NCI-H2227 (cell line): ENCODE measurements around the gene DUSP6.
A peak's percentile ranks its signal among the peaks of the same experiment; 100 is the strongest.

Experiments
- DNase-seq: peaks from one replicate; lab custom pipeline; 2025; ENCODE audit not compliant: unreplicated experiment; lab: John Stamatoyannopoulos, UW

DUSP6 gene

GRCh38 chr12:89334548-89335169, 17.6 kb downstream of the DUSP6 start:
- DNase-seq, result no peak

DNA sequence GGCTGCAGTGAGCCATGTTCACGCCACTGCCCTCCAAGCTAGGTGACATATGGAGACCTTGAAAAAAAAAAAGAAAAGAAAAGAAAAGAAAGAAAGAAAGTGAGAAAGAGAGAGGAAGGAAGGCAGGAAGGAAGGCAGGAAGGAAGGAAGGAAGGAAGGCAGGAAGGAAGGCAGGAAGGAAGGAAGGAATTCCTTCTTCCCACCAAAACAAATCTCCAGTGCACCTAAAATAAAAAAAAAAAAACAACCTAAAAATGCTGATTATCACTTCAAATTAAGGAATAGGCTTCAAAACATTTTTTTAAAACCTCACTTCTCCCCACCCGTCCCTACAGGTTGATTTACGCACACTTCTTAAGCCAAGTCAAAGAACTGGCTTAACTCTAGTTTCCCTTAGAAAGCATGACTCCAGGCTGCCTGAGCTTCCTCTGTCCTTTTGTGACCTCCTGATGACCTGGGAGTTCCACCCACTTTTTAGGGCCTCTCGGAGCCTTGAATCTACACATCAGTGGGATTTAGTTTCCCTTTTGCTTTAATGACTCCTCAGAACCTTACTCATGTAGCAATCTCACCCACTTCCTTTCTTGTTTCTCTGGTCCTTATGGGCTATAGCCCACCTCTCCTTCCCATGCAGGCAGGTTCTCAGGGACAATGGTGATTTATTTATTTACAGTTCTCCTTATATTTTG, 18.6 kb downstream of the DUSP6 start:
- DNase-seq, result no peak

GRCh38 chr12:89328151-89329030, 23.9 kb downstream of the DUSP6 start:
- peak; percentile 25 for DNase-seq

DNA sequence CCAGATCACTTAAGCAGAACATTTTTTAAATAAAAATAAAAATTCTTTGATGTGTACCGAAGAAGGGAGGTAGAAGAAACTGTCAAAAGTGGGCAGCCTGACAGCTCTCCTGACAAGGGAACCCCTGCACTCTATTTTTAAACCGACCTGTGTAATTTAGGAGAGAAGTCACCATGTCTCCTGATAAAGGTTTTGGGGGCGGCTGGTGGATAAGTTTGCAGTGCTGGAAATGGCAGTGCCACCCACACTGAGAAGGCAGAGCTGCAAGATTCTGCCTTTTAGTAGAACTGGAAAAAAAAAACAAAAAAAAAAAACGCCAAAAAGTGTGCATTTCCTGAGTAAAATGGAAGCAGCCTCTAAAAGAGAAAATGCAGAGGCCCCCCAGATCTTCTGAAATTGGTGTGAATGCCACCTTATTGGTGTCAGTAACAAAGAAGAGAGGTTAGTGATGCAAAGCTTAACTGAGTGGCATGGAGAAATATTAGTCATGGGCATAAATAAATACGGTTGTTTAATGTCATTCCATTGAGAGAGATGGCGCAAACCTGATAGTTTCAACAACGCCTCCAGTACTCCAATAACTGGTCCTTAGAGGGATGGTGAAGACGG, 24.7 kb downstream of the DUSP6 start:
- DNase-seq, result no peak

DNA sequence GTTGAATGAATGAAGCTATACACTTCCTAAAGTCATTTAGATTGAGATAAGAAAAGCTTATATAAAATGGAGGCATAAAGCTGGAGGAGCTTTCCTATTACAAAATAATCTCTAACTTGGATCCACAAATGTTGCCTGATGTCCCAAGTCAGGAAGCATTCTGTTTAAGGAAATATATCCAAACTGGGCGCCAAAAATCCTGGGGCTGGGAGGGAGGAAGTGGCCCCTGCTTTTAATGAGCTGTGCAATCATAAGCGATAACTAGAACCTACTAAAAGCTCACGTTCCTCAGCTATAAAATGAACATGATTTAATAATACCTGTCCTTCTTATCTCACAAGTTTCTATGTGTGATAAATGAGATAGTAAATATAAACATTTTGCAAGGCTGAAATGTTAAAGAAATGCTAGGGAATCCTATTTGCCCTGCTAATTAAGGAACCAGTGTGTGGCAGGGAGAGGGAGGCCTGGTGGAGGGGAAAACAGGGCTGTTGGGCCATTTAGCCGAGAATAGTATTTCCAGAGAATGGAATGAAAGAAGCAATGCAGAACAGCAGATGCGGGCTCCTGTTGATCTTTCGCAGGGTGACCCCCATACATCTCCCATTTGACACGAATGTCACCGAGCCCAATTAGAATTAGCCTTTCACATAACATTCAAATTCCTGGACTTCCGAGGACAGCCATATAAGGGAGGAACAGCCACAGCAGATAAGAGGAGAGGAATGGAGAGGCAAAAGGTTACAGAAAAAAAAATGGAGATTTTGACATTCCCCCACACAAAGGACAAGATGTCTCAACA, 25.9 kb downstream of the DUSP6 start:
- DNase-seq, result no peak

DNA sequence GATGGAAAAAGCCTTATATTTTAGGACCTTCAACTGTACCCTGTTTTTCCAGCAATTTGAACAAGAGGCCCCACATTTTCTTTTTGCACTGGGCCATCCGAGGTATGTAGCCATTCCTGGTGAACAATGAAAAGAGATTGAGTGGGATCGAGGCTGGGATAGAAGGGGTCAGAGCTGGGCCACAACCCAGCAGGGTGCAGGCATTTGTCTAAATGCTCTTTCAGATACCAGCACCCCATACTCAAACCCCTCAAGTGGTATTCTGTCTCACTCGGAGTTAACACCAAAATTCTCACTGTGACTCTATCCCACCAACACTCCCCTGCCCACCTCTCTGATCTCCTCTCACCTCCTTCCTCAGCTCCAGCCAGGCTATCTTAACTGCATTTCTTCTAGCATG, 26.8 kb downstream of the DUSP6 start:
- no peak for DNase-seq

- no peak for DNase-seq
Measured at GRCh38 chr12:89324437-89324836, 27.9 kb downstream of the DUSP6 start.

DNA sequence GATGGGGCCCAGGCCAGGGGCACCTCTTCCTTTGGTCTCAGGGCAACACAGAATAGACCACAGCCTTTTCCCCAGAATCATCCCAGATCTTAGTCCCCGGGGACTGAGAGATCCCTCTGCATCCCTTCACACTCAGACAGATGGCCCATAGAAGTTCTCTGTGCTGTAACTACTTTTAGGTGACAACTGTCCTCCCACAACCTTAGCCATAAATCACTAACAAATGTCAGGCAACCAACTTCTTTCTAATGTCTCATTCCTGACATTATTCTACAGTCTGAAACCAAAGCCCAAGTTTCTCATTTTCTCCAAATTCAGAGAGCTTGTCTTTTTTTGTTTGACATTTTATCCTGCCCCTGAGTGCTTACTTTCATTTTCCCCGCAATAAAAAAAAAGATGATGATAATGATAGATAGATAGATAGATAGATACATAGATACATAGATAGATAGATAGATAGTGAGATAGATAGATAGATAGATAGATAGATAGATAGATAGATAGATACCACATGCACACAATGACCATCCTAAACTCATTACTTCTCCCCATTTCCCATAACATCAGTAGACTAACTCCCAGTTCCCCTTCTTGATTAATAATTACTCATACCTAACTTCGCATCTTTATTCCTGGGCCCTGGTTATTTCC, 28.6 kb downstream of the DUSP6 start:
- no peak for DNase-seq

DNA sequence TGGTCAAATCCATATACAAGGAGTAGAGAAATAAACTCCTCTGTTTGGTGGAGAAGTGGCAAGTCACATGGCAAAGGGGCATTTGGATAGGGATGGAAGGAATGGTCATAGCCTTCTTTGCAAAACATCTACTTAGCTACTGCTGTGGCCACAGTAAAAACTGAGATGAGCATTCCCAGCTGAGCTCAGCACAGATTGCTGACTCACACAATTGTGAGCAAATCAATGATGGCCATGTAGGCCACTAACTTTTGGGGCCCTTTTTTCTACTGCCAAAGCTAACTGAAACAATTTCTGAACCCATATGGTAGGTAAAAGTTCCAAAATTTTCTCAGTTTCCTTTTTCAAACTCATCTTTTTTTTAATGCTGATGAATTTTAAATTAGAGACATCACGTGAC, 31.6 kb downstream of the DUSP6 start:
- DNase-seq, result no peak

GRCh38 chr12:89319606-89320005, 32.7 kb downstream of the DUSP6 start:
- no peak for DNase-seq

DNA sequence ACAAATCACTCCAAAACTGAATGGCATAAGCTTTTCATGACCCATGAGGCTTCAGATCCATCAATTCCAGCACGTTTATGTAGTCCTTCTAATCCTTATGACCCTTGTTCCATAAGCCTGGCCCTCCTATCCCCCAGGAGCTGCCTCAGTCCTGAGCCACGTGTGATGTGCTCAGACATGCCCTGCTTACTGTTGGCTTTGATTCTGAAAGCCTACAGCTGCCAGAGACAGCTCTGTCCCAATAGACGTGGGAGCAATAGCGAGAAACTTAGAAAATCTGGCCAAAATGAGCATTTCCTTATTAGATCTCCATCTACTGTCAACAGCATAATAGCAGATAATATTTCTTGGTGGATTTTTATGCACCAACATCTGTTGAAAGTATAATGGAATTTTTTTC, 33.2 kb downstream of the DUSP6 start:
- no peak for DNase-seq

DNA sequence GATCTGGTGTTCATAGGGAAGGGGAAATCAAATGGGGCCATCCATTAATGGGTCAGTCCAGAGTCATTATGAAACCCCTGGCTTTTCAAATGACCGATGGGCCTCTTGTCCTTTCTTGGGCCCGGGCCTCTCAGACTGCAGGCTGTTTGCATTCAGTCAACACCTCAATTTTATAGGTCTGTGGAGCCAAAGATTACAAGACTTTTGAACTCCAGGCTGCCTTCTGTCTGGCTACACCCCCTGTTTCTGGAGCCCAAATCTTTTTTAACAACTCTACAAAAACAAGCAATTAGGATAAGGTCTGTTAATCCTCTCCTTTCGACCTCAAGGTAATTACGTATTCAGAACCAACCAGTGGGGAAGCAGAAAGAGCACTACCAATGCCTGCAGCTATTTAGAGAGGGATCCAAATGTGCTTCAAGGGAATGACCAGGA, 35.6 kb downstream of the DUSP6 start:
- DNase-seq, result no peak

DNA sequence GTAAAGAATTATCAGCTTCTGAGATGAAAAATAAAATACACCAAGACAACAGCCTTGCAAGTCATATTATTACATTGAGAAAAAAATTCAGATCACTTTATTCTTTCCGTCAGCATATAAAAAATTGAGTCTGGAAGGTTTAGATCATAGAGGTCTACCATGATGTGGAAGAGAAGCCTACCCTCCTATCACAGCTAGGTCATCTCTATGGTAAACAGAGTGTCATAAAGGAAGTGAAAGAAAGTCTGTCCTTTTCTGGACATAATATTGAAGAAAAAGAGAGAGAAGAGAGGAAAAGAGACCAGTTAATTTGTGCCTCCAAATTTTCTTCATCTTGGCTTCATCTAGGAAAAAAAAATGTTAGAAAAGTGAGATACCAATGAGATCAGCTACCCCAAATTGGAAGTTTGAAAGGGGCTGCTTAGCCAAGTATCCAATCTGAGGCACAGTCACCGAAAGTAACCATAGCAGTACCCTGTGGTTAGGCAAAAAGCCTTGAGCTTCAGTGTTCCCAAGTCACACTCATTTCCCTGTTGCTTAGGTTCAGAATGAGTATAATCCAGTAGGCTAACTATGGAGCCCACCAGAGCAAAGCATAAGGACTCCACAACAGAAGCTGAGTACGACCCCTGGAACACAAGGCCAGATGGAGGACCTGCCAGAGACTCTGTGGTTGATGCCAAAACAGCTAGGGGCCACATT, 38.1 kb downstream of the DUSP6 start:
- DNase-seq, result no peak

- DNase-seq, result no peak
Measured at GRCh38 chr12:89311703-89312293, 40.5 kb downstream of the DUSP6 start.

- DNase-seq, result no peak
Measured at GRCh38 chr12:89309815-89310214, 42.5 kb downstream of the DUSP6 start.

DNA sequence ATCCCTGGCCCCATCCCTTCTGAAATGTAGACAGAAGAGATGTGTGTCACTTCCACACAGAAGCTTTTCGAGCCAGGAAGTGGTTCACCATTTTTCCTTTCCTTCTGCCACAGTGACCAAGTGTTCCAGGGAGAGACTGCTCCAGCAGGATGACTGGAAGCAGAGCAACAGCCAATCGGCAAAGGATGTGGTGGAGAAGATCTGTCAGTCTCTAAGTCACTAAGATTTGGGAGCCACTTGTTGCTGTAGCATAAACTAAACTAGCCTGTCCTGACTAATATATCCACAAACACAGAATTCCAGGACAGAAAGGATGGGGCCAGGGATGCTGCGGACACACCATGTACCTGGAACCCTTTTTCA, 42.9 kb downstream of the DUSP6 start:
- DNase-seq, result no peak

- DNase-seq, result no peak
Measured at GRCh38 chr12:89307474-89308253, 44.6 kb downstream of the DUSP6 start.

- DNase-seq, result no peak
Measured at GRCh38 chr12:89306827-89307473, 45.4 kb downstream of the DUSP6 start.
